GM11168 (cell line): Measurements from ENCODE around the gene RAMACL.
"Not testable (repeated sequence)": the region's sequence is repeated elsewhere in the genome, so short reads cannot be mapped to it uniquely, and the experiment has no call there.

Experiments used
- in situ Hi-C: fragments of 300-500 bp; cut with MboI; formaldehyde crosslinking; loops from one replicate; pipeline ENCODE4 v1.12.0; 2022; ENCODE audit warnings: low sequenced_read_pairs; ENCODE audit not compliant: unreplicated experiment

Gene RAMACL

GRCh38 chr6:166540631-166541331 lies 45.7 kb downstream of the RAMACL start:
- in situ Hi-C loops = no loop called here

DNA sequence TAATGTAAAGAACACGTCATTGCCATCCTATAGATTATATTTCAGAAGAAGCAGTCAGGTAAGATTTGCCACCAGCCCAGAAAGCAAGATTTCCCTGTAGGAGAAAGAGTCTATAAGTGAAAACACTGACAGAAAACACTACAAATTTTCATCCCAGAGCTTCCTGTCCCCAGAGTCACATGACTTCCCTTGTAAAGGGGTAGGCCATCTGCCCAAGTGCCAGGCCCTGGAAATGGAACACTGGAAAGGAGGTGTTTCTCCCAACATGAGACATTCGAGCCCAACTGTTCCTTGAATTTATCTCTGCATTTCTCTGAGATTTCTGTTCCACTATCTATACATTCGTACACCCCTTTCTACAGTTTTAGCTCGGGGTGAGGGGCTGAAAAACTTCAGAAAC lies 46.9 kb downstream of the RAMACL start:
- in situ Hi-C loops = no loop called here

DNA sequence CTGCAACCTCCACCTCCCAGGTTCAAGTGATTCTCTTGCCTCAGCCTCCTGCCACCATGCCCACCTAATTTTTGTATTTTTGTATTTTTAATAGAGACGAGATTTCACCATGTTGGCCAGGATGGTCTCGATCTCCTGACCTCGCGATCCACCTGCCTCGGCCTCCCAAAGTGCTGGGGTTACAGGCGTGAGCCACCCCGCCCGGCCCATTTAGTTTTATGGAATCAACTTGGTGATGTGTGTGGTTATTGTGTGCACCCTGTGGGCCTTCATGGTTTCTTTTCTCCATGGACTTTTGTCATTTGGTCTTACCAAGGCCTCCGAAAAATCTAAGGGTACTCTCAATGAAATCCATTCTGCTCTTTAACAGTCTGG lies 47.5 kb downstream of the RAMACL start:
- in situ Hi-C loops = not testable (repeated sequence)

DNA sequence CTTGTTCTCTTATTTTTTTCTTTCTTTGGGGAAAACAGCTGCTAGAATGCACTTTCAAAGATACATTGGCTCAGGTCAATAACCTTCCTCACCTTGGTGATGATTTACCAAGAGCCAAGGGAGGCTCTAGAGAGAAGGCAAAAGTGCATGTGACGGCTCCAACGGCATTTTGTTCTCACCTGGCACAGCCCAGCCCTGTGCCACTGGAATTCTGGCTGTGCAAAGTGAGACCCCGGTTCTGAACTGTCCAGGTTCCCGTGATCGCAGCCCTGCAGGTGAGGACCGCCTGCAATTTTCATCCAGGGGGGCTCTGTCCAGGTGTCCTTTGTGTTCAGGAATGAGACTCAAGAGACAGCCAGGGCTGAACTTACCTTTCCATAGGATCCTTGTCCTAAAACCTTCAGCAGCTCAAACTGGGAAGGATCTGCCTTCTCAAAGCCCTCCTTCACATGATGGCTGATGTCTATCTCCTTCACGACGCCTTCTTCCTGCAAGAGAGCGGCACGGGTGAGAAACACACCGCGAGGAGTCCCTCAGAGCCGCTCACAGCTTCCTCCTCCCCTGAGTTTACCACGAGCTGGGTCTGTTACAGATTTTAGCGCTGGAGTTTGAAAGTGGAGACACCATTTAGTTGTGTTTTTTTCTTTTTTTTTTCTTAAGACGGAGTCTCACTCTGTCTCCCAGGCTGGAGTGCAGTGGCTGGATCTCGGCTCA lies 48.0 kb downstream of the RAMACL start:
- in situ Hi-C loops = no loop called here

DNA sequence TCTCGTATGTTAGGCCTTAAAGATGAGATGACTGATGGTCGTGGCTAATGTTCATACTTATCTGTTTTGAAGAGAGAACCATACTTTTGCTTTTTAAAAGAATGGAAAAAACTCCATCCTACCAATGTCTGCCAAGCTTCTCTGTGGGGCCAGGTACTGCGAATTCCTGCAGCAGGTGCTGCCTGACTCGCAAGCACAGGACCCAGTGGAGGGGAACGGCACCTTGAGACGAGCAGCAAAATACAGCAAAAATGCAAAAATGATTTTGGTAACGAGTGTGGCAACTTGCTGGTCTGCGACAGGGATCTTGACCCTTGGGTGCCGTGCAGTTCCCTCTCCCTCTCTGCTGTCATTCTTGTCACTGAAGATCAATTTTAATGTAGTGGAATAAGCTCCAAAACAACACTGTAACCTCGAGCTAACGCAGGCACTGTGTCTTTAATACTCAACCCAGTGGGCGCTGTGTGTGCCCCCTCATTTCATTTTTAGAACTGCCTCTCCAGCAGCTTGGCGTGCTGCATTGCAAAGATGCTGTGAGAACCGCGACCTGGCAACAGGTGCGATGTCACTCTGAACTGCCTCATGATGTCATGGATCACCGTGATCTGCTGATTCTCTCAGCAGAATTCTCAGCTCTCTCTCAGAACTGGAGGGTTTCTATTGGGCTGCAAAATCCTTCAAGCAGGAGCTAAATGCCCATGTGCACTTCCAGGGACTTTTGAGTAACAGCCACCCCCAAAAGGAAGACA lies 51.6 kb downstream of the RAMACL start:
- in situ Hi-C loops = no loop called here

GRCh38 chr6:166533205-166533824 lies 53.2 kb downstream of the RAMACL start:
- in situ Hi-C loops = no loop called here
